ENCODE results near the gene SELENOI. TPM values are rescaled to one million over a fixed set of nuclear protein-coding genes. Genes with fewer than 3 reads are reported as not detected.
A peak's percentile ranks its signal among the peaks of the same experiment; 100 is the strongest.

Gene SELENOI
- polyA plus RNA-seq, 4 donors: 4.3 to 36.4 (median 8.2) TPM

- Histone ChIP-seq H3K9me3 (ENCODE audit: control insufficient read depth in 2 of 2, insufficient read depth in 1 of 2, low read depth in 1 of 2, low read length in 1 of 2) (no peaks in the 10 kb centered on the region), H3K4me3 (ENCODE audit: low read depth in 1 of 3, low read length in 3 of 3) (no peak overlapping the region), H3K27me3 (ENCODE audit: control insufficient read depth in 3 of 3, insufficient read depth in 3 of 3, low read length in 3 of 3) (peaks cover 0 to 2% (median 2%) of the 10 kb centered on the region in 3 donors), H3K27ac (ENCODE audit: low read depth in 1 of 3, low read length in 2 of 3) (no peak overlapping the region), H3K36me3 (ENCODE audit: control insufficient read depth in 3 of 3, insufficient read depth in 2 of 3, low read depth in 1 of 3, low read length in 3 of 3) (no peaks in the 10 kb centered on the region), H3K4me1 (ENCODE audit: control insufficient read depth in 3 of 3, insufficient read depth in 2 of 3, low read depth in 1 of 3, low read length in 2 of 3) (peaks cover 0 to 2% (median 0%) of the 10 kb centered on the region in 3 donors)
- DNase-seq: no peak
- no peak for FAIRE-seq
- 67 to 76% (median 71%) methylated on average over 8 of the region's 8 CpGs for WGBS, 3 donors
Observed at GRCh38 chr2:26429779-26430578, 84.0 kb downstream of the SELENOI start.

DNA sequence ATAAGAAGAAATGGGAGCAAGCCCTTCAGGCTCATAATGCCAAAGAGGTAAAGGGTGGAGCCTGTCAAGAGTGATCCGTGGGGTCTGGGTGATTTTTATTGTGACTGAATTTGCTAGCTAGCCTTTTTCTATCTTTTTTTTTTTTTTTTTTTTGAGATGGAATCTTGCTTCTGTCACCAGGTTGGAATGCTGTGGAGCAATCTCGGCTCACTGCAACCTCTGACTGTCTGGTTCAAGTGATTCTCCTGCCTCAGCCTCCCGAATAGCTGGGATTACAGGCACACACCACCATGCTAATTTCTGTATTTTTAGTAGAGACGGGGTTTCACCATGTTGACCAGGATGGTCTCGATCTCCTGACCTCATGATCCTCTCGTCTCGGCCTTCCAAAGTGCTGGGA lies 84.9 kb downstream of the SELENOI start:
- WGBS, 3 donors: 89 to 93% (median 92%) methylated on average over 7 of the region's 7 CpGs

GRCh38 chr2:26432363-26432762 lies 86.4 kb downstream of the SELENOI start:
- Histone ChIP-seq H3K27ac (ENCODE audit: low read depth in 1 of 3, low read length in 2 of 3) (no peak overlapping the region), H3K9me3 (ENCODE audit: control insufficient read depth in 2 of 2, insufficient read depth in 1 of 2, low read depth in 1 of 2, low read length in 1 of 2) (no peaks in the 10 kb centered on the region), H3K36me3 (ENCODE audit: control insufficient read depth in 3 of 3, insufficient read depth in 2 of 3, low read depth in 1 of 3, low read length in 3 of 3) (no peaks in the 10 kb centered on the region), H3K27me3 (ENCODE audit: control insufficient read depth in 3 of 3, insufficient read depth in 3 of 3, low read length in 3 of 3) (peaks cover 0 to 2% (median 2%) of the 10 kb centered on the region in 3 donors), H3K4me3 (ENCODE audit: low read depth in 1 of 3, low read length in 3 of 3) (no peak overlapping the region), H3K4me1 (ENCODE audit: control insufficient read depth in 3 of 3, insufficient read depth in 2 of 3, low read depth in 1 of 3, low read length in 2 of 3) (peaks cover 0 to 2% (median 0%) of the 10 kb centered on the region in 3 donors)
- FAIRE-seq: no peak
- DNase-seq: no peak

More for the DNA sequence above, 84.9 kb downstream of the SELENOI start:
- DNase-seq (no peak), FAIRE-seq (no peak)
- H3K4me1 ChIP-seq (ENCODE audit: control insufficient read depth in 3 of 3, insufficient read depth in 2 of 3, low read depth in 1 of 3, low read length in 2 of 3): peaks cover 0 to 2% (median 0%) of the 10 kb centered on the region in 3 donors
- no peaks in the 10 kb centered on the region for H3K36me3 ChIP-seq (ENCODE audit: control insufficient read depth in 3 of 3, insufficient read depth in 2 of 3, low read depth in 1 of 3, low read length in 3 of 3)
- H3K4me3 ChIP-seq (ENCODE audit: low read depth in 1 of 3, low read length in 3 of 3): no peak overlapping the region
- H3K9me3 ChIP-seq (ENCODE audit: control insufficient read depth in 2 of 2, insufficient read depth in 1 of 2, low read depth in 1 of 2, low read length in 1 of 2): no peaks in the 10 kb centered on the region
- no peak overlapping the region for H3K27ac ChIP-seq (ENCODE audit: low read depth in 1 of 3, low read length in 2 of 3)
- H3K27me3 ChIP-seq (ENCODE audit: control insufficient read depth in 3 of 3, insufficient read depth in 3 of 3, low read length in 3 of 3): peaks cover 0 to 2% (median 2%) of the 10 kb centered on the region in 3 donors

DNA sequence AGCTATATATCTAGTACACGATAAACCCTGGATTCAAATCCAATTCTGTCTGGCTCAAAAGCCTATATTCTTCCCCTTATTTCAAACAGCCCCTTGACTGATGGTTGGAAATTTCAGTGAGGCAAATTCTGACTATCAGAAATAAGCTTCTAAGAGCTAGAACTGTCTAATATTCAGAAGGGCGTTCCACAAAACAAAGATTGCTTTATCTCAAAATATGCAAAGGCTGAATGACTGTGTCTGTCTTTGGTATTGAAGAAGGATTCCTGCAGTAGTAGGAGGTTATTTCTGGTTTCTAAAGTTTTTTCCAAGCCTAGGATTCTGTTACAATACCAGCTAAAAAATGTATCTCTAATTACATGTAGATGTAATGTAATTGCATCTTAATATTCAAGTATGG lies 86.9 kb downstream of the SELENOI start:
- H3K9me3 ChIP-seq (ENCODE audit: control insufficient read depth in 2 of 2, insufficient read depth in 1 of 2, low read depth in 1 of 2, low read length in 1 of 2): no peaks in the 10 kb centered on the region
- no peak overlapping the region for H3K4me3 ChIP-seq (ENCODE audit: low read depth in 1 of 3, low read length in 3 of 3)
- DNase-seq (no peak), FAIRE-seq (no peak)
- no peaks in the 10 kb centered on the region for H3K36me3 ChIP-seq (ENCODE audit: control insufficient read depth in 3 of 3, insufficient read depth in 2 of 3, low read depth in 1 of 3, low read length in 3 of 3)
- 34 to 41% (median 39%) methylated on average over 2 of the region's 2 CpGs for WGBS, 3 donors
- H3K27me3 ChIP-seq (ENCODE audit: control insufficient read depth in 3 of 3, insufficient read depth in 3 of 3, low read length in 3 of 3): peaks cover 0 to 2% (median 0%) of the 10 kb centered on the region in 3 donors
- H3K27ac ChIP-seq (ENCODE audit: low read depth in 1 of 3, low read length in 2 of 3): no peak overlapping the region
- H3K4me1 ChIP-seq (ENCODE audit: control insufficient read depth in 3 of 3, insufficient read depth in 2 of 3, low read depth in 1 of 3, low read length in 2 of 3): peaks cover 0 to 3% (median 0%) of the 10 kb centered on the region in 3 donors

GRCh38 chr2:26435106-26435505 lies 89.2 kb downstream of the SELENOI start:
- H3K4me1 ChIP-seq (ENCODE audit: control insufficient read depth in 3 of 3, insufficient read depth in 2 of 3, low read depth in 1 of 3, low read length in 2 of 3): peaks cover 0 to 20% (median 0%) of the 10 kb centered on the region in 3 donors
- 43 to 77% (median 61%) methylated on average over 2 of the region's 2 CpGs for WGBS, 3 donors
- no peaks in the 10 kb centered on the region for H3K9me3 ChIP-seq (ENCODE audit: control insufficient read depth in 2 of 2, insufficient read depth in 1 of 2, low read depth in 1 of 2, low read length in 1 of 2)
- DNase-seq (no peak), FAIRE-seq (no peak)
- H3K36me3 ChIP-seq (ENCODE audit: control insufficient read depth in 3 of 3, insufficient read depth in 2 of 3, low read depth in 1 of 3, low read length in 3 of 3): no peaks in the 10 kb centered on the region
- no peak overlapping the region for H3K27ac ChIP-seq (ENCODE audit: low read depth in 1 of 3, low read length in 2 of 3)
- H3K4me3 ChIP-seq (ENCODE audit: low read depth in 1 of 3, low read length in 3 of 3): no peak overlapping the region
- H3K27me3 ChIP-seq (ENCODE audit: control insufficient read depth in 3 of 3, insufficient read depth in 3 of 3, low read length in 3 of 3): peaks cover 0 to 2% (median 0%) of the 10 kb centered on the region in 3 donors

- Histone ChIP-seq H3K9me3 (ENCODE audit: control insufficient read depth in 2 of 2, insufficient read depth in 1 of 2, low read depth in 1 of 2, low read length in 1 of 2) (no peaks in the 10 kb centered on the region), H3K4me3 (ENCODE audit: low read depth in 1 of 3, low read length in 3 of 3) (no peak overlapping the region), H3K4me1 (ENCODE audit: control insufficient read depth in 3 of 3, insufficient read depth in 2 of 3, low read depth in 1 of 3, low read length in 2 of 3) (peaks cover 0 to 27% (median 0%) of the 10 kb centered on the region in 3 donors), H3K27ac (ENCODE audit: low read depth in 1 of 3, low read length in 2 of 3) (peak overlapping the region in 1 of 3 donors; percentile 85), H3K36me3 (ENCODE audit: control insufficient read depth in 3 of 3, insufficient read depth in 2 of 3, low read depth in 1 of 3, low read length in 3 of 3) (no peaks in the 10 kb centered on the region), H3K27me3 (ENCODE audit: control insufficient read depth in 3 of 3, insufficient read depth in 3 of 3, low read length in 3 of 3) (no peaks in the 10 kb centered on the region)
- 34 to 48% (median 42%) methylated on average over 8 of the region's 8 CpGs for WGBS, 3 donors
- FAIRE-seq: no peak
- DNase-seq: peak; percentile 84 to 86
Observed at GRCh38 chr2:26438526-26438925, 92.6 kb downstream of the SELENOI start.

DNA sequence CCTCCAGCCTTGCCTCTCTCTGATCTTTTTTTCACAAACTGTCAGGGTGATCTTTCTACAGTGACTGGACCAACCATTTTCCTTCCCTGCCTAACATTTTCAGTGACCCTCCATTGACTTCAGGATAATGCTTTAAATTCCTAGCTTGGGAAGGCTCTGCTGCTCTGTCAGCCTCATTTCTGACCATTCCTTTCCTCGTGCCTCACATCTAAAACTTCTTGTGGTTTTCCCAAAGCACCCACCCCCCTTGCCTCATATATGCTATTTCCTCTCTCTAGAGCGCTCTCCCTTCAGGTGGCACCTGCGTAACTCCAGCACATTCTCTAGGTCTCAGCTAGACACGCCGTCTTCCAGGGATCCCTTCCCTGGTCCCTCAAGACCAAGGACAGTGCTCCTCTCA lies 93.0 kb downstream of the SELENOI start:
- peaks cover 0 to 27% (median 0%) of the 10 kb centered on the region in 3 donors for H3K4me1 ChIP-seq (ENCODE audit: control insufficient read depth in 3 of 3, insufficient read depth in 2 of 3, low read depth in 1 of 3, low read length in 2 of 3)
- H3K9me3 ChIP-seq (ENCODE audit: control insufficient read depth in 2 of 2, insufficient read depth in 1 of 2, low read depth in 1 of 2, low read length in 1 of 2): no peaks in the 10 kb centered on the region
- FAIRE-seq (no peak), DNase-seq (no peak)
- no peaks in the 10 kb centered on the region for H3K36me3 ChIP-seq (ENCODE audit: control insufficient read depth in 3 of 3, insufficient read depth in 2 of 3, low read depth in 1 of 3, low read length in 3 of 3)
- 72 to 76% (median 74%) methylated on average over 5 of the region's 5 CpGs for WGBS, 3 donors
- H3K27me3 ChIP-seq (ENCODE audit: control insufficient read depth in 3 of 3, insufficient read depth in 3 of 3, low read length in 3 of 3): no peaks in the 10 kb centered on the region
- H3K27ac ChIP-seq (ENCODE audit: low read depth in 1 of 3, low read length in 2 of 3): peak overlapping the region in 1 of 3 donors; percentile 85
- no peak overlapping the region for H3K4me3 ChIP-seq (ENCODE audit: low read depth in 1 of 3, low read length in 3 of 3)

GRCh38 chr2:26442301-26442700 lies 96.4 kb downstream of the SELENOI start:
- no peaks in the 10 kb centered on the region for H3K9me3 ChIP-seq (ENCODE audit: control insufficient read depth in 2 of 2, insufficient read depth in 1 of 2, low read depth in 1 of 2, low read length in 1 of 2)
- H3K4me3 ChIP-seq (ENCODE audit: low read depth in 1 of 3, low read length in 3 of 3): no peak overlapping the region
- 71 to 75% (median 74%) methylated on average over 2 of the region's 2 CpGs for WGBS, 3 donors
- H3K36me3 ChIP-seq (ENCODE audit: control insufficient read depth in 3 of 3, insufficient read depth in 2 of 3, low read depth in 1 of 3, low read length in 3 of 3): no peaks in the 10 kb centered on the region
- H3K27ac ChIP-seq (ENCODE audit: low read depth in 1 of 3, low read length in 2 of 3): peak overlapping the region in 1 of 3 donors; percentile 62
- DNase-seq (no peak), FAIRE-seq (no peak)
- peaks cover 0 to 27% (median 0%) of the 10 kb centered on the region in 3 donors for H3K4me1 ChIP-seq (ENCODE audit: control insufficient read depth in 3 of 3, insufficient read depth in 2 of 3, low read depth in 1 of 3, low read length in 2 of 3)
- no peaks in the 10 kb centered on the region for H3K27me3 ChIP-seq (ENCODE audit: control insufficient read depth in 3 of 3, insufficient read depth in 3 of 3, low read length in 3 of 3)

Measured in small intestine (tissue), 7 donors.